Measurements from ENCODE around the gene GPR157.

GPR157 gene

GRCh38 chr1:9135073-9135836, 6.4 kb upstream of the GPR157 start:
- Histone ChIP-seq H3K27ac (ENCODE audit: low read length) (no peak overlapping the region), H3K4me2 (ENCODE audit: insufficient read depth, low read length) (no peak overlapping the region), H3K27me3 (ENCODE audit: insufficient read depth, low read length, poor library complexity) (no peaks in the 10 kb centered on the region), H3K79me2 (ENCODE audit: insufficient read depth, low read length) (no peaks in the 10 kb centered on the region), H3K9ac (ENCODE audit: low read depth, low read length) (no peak overlapping the region), H3K36me3 (ENCODE audit: insufficient read depth, low read length) (no peaks in the 10 kb centered on the region), H3K9me3 (ENCODE audit: insufficient read depth, low read length, severe bottlenecking) (no peaks in the 10 kb centered on the region), H3K4me3 (ENCODE audit: low read depth in 1 of 2, low read length in 2 of 2) (no peak overlapping the region), H3K4me1 (ENCODE audit: insufficient read depth, low read length) (no peaks in the 10 kb centered on the region), H4K20me1 (ENCODE audit: insufficient read depth, low read length) (no peaks in the 10 kb centered on the region), H2AFZ (ENCODE audit: low read depth, low read length) (no peak overlapping the region)
- ATAC-seq (ENCODE audit: insufficient read depth, low read depth) (no peak), DNase-seq (no peak)
- TF ChIP-seq CTCF (IDR thresholded peaks at IDR 0.05; ENCODE audit: borderline replicate concordance, extremely low read depth, low read length, poor library complexity, severe bottlenecking): no peak
- no peak for TF ChIP-seq EZH2 (IDR thresholded peaks at IDR 0.05; ENCODE audit: borderline replicate concordance, low read depth, low read length, severe bottlenecking)

- no peak for TF ChIP-seq EZH2 (IDR thresholded peaks at IDR 0.05; ENCODE audit: borderline replicate concordance, low read depth, low read length, severe bottlenecking)
- no peak overlapping the region for H2AFZ ChIP-seq (ENCODE audit: low read depth, low read length)
- H3K4me1 ChIP-seq (ENCODE audit: insufficient read depth, low read length): peaks cover 5% of the 10 kb centered on the region
- H3K27ac ChIP-seq (ENCODE audit: low read length): no peak overlapping the region
- DNase-seq: no peak
- no peaks in the 10 kb centered on the region for H3K27me3 ChIP-seq (ENCODE audit: insufficient read depth, low read length, poor library complexity)
- H3K36me3 ChIP-seq (ENCODE audit: insufficient read depth, low read length): no peaks in the 10 kb centered on the region
- H3K9ac ChIP-seq (ENCODE audit: low read depth, low read length): no peak overlapping the region
- H3K79me2 ChIP-seq (ENCODE audit: insufficient read depth, low read length): no peaks in the 10 kb centered on the region
- no peak for ATAC-seq (ENCODE audit: insufficient read depth, low read depth)
- no peak overlapping the region for H3K4me2 ChIP-seq (ENCODE audit: insufficient read depth, low read length)
- H3K4me3 ChIP-seq (ENCODE audit: low read depth in 1 of 2, low read length in 2 of 2): no peak overlapping the region
- H3K9me3 ChIP-seq (ENCODE audit: insufficient read depth, low read length, severe bottlenecking): no peaks in the 10 kb centered on the region
- H4K20me1 ChIP-seq (ENCODE audit: insufficient read depth, low read length): no peaks in the 10 kb centered on the region
Observed at GRCh38 chr1:9133870-9134585, 5.1 kb upstream of the GPR157 start.

GRCh38 chr1:9129266-9130041, 552 bp upstream of the GPR157 start:
- Histone ChIP-seq H3K9ac (ENCODE audit: low read depth, low read length) (no peak overlapping the region; the same call in 1 of the 2 replicates), H3K4me3 (ENCODE audit: low read depth in 1 of 2, low read length in 2 of 2) (peak overlapping the region in 1 of 2 experiments; percentile 51; a peak in 2 of 4 replicates), H3K79me2 (ENCODE audit: insufficient read depth, low read length) (no peaks in the 10 kb centered on the region), H3K36me3 (ENCODE audit: insufficient read depth, low read length) (no peaks in the 10 kb centered on the region), H2AFZ (ENCODE audit: low read depth, low read length) (peak overlapping the region; percentile 60), H3K27me3 (ENCODE audit: insufficient read depth, low read length, poor library complexity) (no peaks in the 10 kb centered on the region), H3K27ac (ENCODE audit: low read length) (peak overlapping the region; percentile 12; the same call in 1 of the 2 replicates), H3K9me3 (ENCODE audit: insufficient read depth, low read length, severe bottlenecking) (no peaks in the 10 kb centered on the region), H3K4me1 (ENCODE audit: insufficient read depth, low read length) (peaks cover 46% of the 10 kb centered on the region), H4K20me1 (ENCODE audit: insufficient read depth, low read length) (no peaks in the 10 kb centered on the region), H3K4me2 (ENCODE audit: insufficient read depth, low read length) (peak overlapping the region; percentile 98)
- peak; percentile 66 for ATAC-seq (ENCODE audit: insufficient read depth, low read depth)
- peak; percentile 85 for DNase-seq
- TF ChIP-seq CTCF (IDR thresholded peaks at IDR 0.05; ENCODE audit: borderline replicate concordance, extremely low read depth, low read length, poor library complexity, severe bottlenecking) (no peak), EZH2 (IDR thresholded peaks at IDR 0.05; ENCODE audit: borderline replicate concordance, low read depth, low read length, severe bottlenecking) (no peak)

Measured in DND-41 (cell line).